Superior temporal gyrus (tissue), 1 donor: ENCODE results near the gene ASIC5.

Experiments used
- DNase-seq: peaks from one replicate; pipeline ENCODE4 v3.0.0-alpha.2; 2016; ENCODE audit errors: extremely low spot score

ASIC5 gene

DNA sequence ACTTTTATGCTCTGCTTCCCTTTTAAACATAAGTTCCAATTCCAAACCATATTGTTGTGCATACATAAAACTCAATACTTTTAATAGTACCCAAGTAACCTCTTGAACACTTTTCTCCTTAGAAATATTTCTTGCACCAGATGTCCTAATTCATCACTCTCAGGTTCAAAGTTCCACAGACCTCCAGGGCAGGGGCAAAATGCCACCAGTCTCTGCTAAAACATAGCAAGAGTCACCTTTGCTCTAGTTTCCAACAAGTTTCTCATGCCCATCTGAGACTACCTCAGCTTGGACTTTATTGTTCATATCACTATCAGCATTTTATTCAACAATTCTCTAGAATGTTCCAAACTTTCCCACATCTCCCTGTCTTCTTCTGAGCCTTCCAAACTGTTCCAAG, 13.7 kb upstream of the ASIC5 start:
- DNase-seq, result no peak

DNA sequence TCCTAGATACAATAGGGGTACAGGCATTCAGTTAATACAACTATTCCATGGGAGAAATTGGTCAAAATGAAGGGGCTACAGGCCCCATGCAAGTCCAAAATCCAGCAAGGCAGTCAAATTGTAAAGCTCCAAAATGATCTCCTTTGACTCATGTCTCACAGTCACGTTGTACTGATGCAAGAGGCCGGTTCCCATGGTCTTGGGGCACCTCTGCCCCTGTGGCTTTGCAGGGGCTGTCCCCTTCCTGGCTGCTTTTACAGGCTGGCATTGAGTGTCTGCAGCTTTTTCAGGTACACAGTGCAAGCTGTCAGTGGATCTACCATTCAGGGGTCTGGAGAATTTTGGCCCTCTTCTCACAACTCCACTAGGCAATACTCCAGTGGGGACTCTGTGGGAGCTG, 12.5 kb upstream of the ASIC5 start:
- DNase-seq, result no peak

DNA sequence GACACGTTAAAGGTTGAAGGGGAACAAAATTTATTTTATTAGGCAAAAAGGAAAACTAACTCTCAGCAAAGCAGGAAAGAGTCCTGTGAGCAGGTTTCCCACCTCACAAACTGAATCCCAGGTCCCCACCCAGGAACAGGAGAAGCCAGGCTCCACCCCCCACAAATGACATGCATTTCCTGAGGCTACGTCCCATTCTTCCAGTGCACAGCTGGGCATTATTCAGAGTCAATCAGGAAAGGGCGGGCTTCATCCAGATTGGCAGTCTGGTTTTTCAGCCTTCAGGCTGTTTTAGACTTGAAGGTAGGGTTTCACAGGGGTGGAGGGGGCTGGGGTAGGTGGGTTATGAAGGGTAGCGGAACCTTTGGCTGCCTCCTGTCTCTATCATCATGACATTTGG, 11.9 kb upstream of the ASIC5 start:
- no peak for DNase-seq

DNA sequence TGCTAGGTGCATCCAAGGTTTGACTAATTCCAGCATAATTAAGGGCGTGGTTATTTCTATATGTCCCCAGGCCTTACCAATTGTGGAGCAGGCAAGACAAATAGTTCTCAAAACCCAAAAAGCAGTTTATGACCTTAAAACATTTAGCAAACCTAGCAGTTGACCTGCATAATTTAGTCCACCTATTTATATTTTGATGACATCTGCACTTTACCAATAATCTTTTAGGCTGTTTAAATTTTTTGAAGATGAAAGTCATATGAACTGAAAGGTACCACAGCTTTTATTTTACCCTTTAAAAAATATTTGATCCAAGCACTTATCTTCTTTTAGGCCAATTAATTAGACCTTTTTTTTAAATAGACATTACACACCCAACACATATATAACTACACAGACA, 9.8 kb upstream of the ASIC5 start:
- no peak for DNase-seq

DNA sequence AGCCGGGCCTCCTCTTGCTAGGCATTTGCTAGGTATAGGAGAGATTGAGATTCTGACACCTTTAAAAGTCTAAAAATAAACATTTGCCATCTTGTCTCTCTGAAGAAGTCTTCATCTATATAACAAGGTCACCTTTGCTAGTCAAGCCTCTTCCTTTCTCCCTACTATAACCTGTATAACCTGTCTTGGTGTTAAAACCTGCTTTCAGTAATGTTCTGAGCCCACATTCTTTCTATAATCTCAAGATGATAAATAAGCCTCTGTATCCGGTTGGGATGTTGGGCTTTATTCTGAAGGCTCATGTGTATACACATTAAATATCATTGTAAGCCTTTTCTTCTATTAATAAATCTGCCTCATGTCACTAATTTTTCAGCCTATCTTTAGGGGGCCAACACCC, 10.2 kb downstream of the ASIC5 start:
- no peak for DNase-seq

DNA sequence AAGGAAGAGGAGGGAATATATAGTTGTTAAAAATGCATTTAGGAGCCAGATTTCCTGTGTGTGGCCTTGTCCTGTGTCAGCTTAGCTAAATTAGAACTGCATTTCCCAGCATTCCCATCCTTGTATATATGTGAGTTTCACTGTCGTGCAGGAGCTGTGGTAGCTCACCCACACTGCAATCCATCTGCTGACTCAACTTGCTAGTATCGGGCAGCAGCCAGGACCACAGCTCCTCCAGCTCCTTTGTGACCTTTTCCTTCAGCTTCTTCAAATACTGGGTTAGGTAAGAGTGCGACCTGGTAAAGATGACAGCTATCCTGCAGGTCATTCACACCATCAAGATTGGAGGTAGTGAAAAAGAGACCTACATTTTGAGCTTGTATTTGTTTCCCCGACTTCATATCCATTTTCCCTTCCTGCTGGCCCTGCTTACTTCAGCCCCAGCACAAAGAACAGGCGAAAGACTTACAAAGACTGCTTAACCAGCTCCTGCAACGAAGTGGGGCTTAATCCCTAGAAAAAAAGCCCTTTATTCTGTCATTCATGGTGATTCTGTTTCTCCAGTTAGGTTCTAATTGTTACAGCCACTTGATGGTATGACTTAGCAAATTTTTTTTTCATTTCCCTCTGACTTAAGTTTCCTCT, 11.4 kb downstream of the ASIC5 start:
- DNase-seq, result peak; percentile 14

DNA sequence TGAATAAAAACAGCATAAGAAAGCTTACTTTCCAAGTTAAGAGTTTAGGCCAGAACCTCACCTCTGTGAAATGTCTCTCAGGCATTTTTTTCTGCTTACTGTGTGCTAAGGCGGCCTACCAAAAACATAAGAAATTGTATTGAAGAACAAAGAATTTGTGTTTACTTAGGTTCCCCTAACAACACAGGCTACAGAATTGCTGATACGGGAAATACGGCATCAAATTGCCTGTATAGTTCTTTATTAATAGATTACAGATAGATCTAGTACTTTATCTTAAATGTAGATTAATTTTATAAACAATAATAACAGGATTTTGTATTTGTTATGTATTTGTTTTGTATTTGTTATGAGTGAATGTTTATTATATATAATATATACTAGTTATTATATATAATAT, 12.9 kb downstream of the ASIC5 start:
- no peak for DNase-seq

DNA sequence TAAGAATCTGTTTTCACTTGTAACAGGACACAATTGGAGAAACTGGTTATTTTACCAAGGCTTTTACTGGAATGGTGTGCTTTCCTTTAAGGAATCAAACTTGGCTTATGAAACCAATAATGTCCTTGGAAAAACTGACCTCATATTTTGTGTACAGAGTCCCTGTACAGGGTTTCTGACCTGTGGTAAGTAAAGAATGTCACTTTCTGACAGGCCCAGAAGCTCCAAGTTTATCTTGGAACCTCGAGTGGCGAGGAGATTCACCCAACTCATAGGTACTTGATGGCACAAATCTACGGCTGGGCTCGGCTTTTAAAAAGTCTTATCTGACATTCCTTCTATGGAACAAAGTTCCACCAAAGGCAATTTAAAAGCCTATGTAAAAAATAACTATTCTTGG, 17.0 kb downstream of the ASIC5 start:
- DNase-seq, result no peak

DNA sequence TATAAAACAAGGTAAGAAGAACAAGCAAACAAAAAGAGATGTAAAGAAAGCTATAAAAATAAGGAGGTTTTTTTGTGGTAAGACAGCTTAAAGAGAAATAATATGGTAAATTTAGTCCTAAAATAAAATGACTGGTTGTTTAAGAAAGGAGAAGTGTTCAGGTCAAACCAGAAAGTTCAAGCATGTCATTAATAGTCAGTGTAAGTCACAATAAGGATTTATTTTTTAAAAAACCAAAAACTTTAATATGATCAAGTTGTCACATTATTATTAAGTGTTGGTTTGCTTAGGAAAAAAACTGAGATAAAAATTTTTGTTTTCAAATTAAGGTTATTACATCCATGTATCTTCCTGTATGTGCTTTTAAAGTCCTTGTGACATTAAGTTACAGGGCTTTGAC, 19.1 kb downstream of the ASIC5 start:
- no peak for DNase-seq

DNA sequence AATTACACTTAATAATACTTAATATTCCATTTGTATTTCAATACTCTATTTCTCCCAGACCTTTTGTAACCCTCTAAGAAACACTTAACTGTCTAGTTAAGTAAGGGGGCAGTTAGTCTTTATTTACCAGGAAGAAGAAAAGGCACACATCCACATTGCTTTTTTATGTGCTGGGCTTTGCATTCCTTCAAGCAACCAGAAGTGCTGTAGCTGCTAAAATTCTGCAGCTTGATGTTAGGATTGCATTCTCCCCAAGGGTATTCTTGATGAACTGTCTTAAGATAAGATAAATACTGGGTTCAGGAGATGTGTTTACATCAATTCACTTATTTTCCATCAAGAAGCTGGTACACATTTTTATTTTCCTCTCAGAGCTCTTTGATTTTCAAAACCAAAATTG, 24.0 kb downstream of the ASIC5 start:
- no peak for DNase-seq

DNA sequence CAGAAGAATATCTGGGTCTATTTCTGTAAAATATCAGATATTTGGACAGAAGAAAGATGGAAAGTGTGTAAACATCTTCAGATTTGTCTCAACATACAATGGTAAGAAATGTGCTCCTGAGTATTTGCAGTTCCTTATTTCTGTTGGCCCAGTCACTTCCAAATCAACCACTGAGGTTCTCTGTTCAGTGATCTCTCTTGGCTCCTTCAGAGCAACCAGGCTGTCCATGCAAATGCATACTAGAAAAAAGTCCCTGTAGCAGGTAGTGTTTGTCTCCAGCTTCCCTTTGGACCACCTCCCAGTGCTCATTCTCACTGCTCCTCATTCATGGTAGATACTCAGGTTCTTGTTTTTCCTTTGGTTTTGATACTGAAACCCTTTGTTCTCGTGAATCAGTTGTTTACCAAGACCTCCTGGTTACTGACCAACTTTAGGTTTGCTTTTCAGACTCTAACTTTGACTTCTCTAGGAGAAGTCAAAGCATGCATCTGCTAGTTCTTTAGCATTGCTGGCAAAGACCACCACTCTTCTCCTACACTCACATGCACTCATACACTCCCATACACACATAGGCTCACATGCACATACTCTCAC, 28.8 kb downstream of the ASIC5 start:
- DNase-seq, result no peak

DNA sequence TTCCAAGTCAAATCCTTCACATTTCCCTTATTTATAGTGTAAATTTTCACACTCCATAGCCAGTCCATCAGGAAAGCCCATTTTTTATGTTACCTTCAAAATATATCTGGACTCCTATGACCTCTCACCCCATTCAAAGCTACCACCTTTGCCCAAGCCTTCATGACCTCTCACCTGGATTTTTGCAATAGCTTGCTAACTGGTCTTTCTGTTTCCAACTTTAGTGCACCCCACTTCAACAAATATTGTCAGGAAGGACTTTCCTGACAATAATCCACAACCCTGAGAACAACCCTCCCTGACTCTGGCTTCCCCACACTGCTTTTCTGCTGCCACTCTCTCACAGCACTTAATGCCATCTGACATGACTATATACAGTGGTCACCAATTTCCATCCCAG, 33.4 kb downstream of the ASIC5 start:
- no peak for DNase-seq

DNA sequence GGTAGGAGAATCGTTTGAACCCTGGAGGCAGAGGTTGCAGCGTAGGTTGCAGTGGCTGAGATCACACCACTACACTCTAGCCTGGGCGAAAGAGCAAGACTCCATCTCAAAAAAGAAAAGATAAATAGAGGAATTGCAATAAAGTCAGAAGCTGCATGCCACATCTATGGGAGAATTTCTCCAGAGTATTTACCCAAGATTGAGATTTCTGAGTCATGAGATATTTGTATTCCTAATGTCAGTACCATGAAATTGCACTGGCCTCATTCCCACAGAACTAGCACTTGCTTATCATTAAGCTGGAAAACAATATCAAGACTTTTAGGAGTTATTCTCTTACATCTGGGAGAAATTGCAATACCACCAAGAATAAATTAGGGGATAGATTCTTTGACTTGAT, 37.4 kb downstream of the ASIC5 start:
- no peak for DNase-seq

DNA sequence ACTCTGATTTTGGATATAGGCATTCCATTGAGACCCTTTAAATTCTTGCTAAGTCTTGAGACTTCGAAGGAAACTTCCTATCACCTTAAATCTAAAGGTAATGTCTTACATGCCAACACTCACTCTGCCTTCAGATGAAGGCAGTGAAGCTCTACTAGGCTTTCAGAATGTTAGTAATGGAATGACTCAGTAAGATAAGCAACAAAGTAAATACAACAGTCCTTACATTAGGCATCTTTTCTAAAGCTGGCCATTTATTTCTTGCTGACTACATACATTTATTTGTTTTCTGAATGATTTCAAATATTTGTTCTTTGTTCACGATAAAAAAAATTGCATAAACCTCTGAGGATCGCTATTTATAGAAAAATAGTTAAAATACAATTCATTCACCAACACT, 43.5 kb downstream of the ASIC5 start:
- no peak for DNase-seq

DNA sequence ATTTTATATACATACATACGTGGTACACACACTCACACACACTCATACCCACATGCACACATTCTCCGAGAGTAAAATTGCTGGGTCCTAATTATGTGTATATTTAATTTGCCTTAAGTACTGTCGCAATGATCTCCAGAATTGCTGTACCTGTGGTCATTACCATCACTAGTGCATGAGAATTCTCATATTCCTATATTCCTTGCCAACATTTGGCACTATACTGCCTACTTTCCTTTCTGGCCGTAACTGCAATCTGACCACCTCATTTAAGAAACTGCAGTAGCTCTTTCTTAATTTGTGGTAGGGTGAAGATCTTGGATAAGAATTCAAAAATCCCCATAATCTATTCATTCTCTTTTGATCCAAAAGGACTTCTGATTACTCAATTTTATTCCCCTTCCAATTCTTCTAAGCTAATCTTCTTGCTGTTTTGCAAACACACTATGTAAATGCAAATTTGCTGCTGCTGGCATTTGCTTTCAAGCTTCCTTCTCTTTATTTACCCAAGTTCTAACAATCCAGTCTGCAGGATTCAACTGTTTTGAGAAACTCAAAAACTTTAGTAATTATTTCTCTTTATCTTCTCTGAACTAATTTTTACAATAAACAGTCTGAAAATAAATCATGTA, 45.1 kb downstream of the ASIC5 start:
- DNase-seq, result no peak

DNA sequence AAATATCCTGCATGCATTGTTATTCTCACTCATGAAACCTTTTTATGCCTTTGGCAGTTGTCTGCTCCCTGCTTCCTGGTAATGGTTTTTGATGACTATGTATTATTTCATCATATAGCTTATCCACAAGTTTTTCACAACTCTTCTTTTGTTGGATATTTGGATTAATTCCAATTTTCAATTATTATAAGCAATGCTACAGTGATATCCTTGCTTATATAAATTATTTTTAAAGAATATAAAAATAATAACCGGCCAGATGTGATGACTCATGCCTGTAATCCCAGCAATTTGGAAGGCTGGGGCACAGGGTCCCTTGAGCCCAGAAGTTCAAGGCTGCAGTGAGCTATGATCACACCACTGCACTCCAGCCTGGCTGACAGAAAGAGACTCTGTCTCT, 47.0 kb downstream of the ASIC5 start:
- DNase-seq, result no peak

DNA sequence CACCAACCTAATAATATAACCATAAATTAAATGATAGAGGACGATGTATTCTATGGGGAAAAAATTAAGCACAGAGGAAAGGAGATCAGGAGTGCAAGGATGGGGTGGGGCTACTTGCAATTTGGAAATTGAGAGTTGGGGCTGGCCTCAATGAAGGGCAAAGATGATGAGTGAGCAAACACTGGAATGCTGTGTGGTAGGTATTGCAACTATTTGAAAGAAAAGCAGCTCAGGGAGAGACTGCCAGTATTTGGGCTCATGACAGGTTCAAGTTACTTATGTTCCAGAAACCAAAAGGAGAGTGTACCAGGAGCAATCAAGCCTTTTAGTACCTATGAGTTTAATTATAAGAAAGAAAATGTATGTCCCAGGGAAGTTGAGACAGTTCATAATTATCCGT, 47.4 kb downstream of the ASIC5 start:
- DNase-seq, result no peak

DNA sequence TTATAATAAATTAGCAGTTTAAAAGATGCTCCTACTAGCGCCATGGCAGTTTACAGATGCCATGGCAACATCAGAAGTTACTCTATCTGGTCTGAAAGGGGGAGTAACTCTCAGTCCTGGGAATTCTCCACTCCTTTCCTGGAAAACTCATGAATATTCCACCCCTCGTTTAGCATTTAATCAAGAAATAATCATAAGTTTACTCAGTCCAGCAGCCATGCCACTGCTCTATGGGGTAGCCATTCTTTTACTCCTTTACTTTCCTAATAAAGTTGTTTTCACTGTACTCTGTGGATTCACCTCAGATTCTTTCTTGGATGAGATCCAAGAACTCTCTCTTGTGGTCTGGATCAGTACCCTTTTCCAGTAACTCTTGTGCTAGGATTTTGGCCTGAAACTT, 55.0 kb downstream of the ASIC5 start:
- DNase-seq, result no peak

DNA sequence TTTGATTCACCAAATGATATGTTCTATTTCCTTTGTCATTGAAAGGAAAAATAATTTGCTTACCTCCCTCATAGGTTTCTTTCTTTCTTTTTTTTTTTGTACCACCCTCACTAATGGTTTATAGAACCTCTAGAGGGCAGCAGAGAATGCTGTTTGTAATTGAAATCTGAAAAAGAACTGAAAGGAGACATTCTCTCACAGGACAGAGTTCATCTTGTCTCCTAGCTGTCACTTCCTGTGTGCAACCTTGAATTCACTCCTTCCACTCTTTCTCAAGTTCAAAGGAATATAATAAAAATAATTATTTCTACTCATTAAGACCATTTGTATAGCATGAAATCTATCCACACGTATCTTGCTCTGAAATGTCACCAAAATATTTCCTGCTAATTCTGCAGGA, 56.2 kb downstream of the ASIC5 start:
- peak; percentile 85 for DNase-seq

DNA sequence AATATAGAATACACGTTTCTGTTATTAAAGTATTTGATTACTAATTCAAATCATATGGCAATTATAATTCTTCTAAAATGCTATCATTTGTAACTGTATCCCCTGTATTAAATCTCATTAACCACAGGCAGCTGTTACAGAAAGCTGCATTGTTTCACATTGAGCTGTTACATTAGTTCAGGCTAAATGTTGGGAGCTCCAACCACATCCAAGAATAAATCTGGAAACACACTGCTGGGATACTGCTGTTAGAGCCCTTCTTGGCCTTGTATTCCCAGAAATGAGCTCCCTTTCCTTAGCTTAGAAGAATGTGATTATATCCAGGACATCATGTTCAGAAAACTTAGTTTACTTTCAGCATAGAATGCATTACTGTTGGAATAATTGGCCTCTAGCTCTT, 59.1 kb downstream of the ASIC5 start:
- no peak for DNase-seq

DNA sequence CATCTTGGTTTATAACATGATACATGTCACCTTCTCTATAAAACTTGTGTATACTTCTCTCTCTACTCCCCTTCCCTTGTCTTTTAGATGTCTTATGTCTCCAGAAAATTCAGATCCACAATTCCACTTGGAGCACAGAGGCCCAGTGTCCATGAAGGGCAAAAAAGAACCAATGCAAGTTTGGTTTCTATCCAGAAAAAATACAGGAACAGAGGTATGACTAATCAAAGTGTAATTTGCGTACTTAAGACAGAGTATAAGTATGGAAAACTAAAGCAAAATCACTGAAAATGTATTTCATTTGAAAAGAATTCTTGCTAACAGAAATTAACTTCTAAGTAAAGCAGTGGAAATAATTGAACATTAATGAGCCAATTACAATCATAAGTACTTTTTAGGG, 61.1 kb downstream of the ASIC5 start:
- no peak for DNase-seq

DNA sequence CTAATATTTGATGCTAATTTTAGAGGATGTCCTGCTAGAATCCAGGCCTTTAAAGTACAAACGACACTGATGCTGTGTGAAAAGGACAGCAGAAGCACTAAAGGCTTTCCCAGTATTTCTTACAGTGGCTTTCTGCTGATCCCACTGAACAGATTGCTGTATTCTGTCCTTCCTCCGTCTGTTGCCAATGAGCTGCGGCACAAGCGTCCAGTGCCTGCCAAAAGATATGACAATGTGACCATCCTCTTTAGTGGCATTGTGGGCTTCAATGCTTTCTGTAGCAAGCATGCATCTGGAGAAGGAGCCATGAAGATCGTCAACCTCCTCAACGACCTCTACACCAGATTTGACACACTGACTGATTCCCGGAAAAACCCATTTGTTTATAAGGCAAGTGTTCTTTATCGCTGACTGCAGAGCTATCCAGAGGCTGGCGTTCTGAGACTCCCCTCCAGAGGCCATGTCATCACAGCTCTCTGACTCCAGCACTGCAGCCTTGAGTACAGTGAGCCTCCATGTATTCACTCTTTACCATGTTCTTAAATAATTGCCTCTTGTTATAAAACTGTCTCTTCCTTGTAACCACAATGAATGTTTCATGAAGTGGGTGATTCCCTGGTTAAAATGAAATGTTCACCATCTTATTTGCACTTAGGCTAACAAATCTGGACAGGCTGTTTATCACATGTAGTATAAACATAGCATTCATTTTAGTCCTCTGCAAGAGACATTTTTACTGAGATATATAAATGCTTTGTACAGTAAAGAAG, 63.7 kb downstream of the ASIC5 start:
- DNase-seq, result peak; percentile 37
